Measurements from ENCODE around the gene GNG7.

GNG7 gene

DNA sequence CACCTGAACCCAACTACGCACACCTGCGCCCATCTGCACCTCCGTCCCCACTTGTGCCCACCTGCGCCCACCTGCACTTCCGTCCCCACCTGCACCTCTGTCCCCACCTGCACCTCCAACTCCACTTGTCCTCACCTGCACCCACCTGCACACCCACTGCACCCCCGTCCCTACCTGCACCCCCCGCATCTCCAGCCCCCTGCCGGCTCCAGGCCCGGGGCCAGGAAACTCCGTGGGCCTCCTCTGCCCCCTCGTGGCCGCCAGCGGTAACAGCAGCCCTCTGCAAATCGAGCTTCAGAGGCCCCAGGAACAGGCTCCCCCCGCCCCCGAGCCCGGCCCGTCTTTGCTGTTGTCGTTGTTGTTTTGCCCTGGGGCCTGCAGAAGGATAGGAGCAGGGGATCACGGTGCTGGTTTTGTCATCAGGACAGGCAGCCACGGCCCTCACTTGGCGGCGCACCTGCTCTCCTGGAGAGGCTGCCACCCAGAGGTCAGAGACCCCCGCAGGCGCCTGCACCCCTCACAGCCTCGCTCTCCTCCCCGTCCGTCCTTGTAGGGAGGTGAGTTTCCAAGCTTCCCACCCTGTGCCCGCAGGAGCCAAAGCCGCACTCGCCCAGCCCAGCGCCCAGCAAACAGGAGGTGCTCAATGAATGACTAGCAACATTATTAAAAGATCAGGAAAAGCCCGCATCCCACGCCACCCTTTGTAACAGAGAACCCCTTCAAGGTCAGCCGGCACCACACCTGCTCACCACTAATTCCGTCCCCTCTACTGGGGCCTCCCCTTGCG is 65.4 kb downstream of the GNG7 start:
- Histone ChIP-seq H3K4me1 (ENCODE audit: insufficient read depth, low read length, poor library complexity, severe bottlenecking) (peaks cover 12% of the 10 kb centered on the region), H3F3A (ENCODE audit: low read depth) (no peaks in the 10 kb centered on the region), H3K9me2 (replicated peaks; ENCODE audit: low read depth, low read length) (no peaks in the 10 kb centered on the region), H3K4me3 (ENCODE audit: low read length, poor library complexity, severe bottlenecking) (peak overlapping the region; percentile 59), H3K27me3 (ENCODE audit: insufficient read depth, low read length, poor library complexity, severe bottlenecking) (no peaks in the 10 kb centered on the region), H3K9me3 (ENCODE audit: insufficient read depth, low read depth, low read length) (no peaks in the 10 kb centered on the region), H3K36me3 (ENCODE audit: insufficient read depth, low read length) (no peaks in the 10 kb centered on the region), H3K9ac (ENCODE audit: low read depth, low read length, poor library complexity, severe bottlenecking) (peak overlapping the region; percentile 36), H2AFZ (ENCODE audit: low read length) (peak overlapping the region; percentile 86), H3K79me2 (ENCODE audit: insufficient read depth, low read length) (no peaks in the 10 kb centered on the region), H3K4me2 (ENCODE audit: low read depth, low read length, poor library complexity, severe bottlenecking) (peak overlapping the region; percentile 73), H4K20me1 (ENCODE audit: insufficient read depth, low read length, poor library complexity, severe bottlenecking) (no peaks in the 10 kb centered on the region)
- TF ChIP-seq, protein P1, sequence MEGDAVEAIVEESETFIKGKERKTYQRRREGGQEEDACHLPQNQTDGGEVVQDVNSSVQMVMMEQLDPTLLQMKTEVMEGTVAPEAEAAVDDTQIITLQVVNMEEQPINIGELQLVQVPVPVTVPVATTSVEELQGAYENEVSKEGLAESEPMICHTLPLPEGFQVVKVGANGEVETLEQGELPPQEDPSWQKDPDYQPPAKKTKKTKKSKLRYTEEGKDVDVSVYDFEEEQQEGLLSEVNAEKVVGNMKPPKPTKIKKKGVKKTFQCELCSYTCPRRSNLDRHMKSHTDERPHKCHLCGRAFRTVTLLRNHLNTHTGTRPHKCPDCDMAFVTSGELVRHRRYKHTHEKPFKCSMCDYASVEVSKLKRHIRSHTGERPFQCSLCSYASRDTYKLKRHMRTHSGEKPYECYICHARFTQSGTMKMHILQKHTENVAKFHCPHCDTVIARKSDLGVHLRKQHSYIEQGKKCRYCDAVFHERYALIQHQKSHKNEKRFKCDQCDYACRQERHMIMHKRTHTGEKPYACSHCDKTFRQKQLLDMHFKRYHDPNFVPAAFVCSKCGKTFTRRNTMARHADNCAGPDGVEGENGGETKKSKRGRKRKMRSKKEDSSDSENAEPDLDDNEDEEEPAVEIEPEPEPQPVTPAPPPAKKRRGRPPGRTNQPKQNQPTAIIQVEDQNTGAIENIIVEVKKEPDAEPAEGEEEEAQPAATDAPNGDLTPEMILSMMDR (conservative IDR thresholded peaks at IDR 0.05; ENCODE audit: low read length): peak; percentile 93
- TF ChIP-seq EZH2phosphoT487 (IDR thresholded peaks at IDR 0.05; ENCODE audit: borderline replicate concordance): no peak

DNA sequence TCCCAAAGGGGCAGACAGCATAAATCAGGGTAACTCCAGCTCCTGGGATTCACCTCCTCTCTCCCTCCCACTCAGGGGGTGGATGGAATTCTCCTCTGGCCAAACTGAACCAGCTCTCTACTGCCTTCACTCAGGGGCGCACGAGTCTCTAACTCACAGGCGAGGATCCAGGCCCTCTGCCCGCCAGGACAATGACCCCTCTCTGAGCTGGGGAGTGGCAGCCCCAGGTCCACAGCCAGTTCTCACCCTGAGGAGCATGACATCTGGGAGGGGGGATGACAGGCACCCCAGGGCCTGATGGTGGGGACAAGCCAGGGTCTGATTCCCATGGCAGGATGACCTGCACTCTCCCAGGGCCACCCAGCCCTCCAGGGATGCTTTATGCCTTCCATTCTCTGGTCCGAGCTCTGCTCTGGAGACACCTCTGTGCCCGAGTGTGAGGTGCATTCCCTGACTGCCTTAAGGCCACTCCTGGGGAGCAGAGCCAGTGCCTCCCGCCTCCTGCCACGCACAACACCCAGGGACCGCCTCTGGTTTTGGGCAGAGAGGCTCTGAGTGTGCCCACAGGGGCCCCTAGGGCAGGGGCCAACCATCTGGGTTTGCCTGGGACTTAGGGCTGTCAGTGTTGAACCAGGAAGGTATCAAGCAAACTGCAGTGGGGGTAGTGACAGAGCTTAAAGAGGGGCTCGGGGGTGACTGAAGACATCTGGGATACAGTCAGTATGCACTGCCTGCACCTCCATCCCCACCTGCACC is 66.2 kb downstream of the GNG7 start:
- no peak for TF ChIP-seq EZH2phosphoT487 (IDR thresholded peaks at IDR 0.05; ENCODE audit: borderline replicate concordance)
- TF ChIP-seq, protein P1 (conservative IDR thresholded peaks at IDR 0.05; ENCODE audit: low read length): no peak
- Histone ChIP-seq H4K20me1 (ENCODE audit: insufficient read depth, low read length, poor library complexity, severe bottlenecking) (no peaks in the 10 kb centered on the region), H3K9me3 (ENCODE audit: insufficient read depth, low read depth, low read length) (no peaks in the 10 kb centered on the region; the same call in 1 of the 2 replicates), H3K4me1 (ENCODE audit: insufficient read depth, low read length, poor library complexity, severe bottlenecking) (peaks cover 12% of the 10 kb centered on the region), H3K9me2 (replicated peaks; ENCODE audit: low read depth, low read length) (no peaks in the 10 kb centered on the region), H3K27me3 (ENCODE audit: insufficient read depth, low read length, poor library complexity, severe bottlenecking) (no peaks in the 10 kb centered on the region), H3K36me3 (ENCODE audit: insufficient read depth, low read length) (no peaks in the 10 kb centered on the region), H3K79me2 (ENCODE audit: insufficient read depth, low read length) (no peaks in the 10 kb centered on the region), H3F3A (ENCODE audit: low read depth) (no peaks in the 10 kb centered on the region), H3K4me2 (ENCODE audit: low read depth, low read length, poor library complexity, severe bottlenecking) (peak overlapping the region; percentile 73), H3K4me3 (ENCODE audit: low read length, poor library complexity, severe bottlenecking) (no peak overlapping the region), H2AFZ (ENCODE audit: low read length) (no peak overlapping the region), H3K9ac (ENCODE audit: low read depth, low read length, poor library complexity, severe bottlenecking) (no peak overlapping the region)

DNA sequence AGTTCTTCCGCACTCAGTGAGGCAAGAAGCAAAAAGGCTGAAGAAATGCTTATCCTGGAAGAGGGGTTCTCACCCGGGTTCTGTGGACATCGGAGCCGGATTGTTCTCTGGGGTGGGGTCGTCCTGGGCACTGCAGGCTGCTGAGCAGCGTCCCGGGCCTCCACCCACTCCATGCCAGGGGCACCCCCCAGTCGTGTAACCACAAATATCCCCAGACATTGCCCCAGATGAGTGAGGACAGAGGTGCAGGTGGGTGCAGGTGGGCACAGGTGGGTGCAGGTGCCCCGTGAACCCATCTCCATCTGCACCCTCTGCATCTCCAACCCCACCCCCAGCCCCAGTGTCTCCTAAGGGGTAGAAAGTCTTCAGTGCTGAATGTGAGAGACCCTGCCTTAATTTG is 67.5 kb downstream of the GNG7 start:
- Histone ChIP-seq H2AFZ (ENCODE audit: low read length) (no peak overlapping the region), H3K4me3 (ENCODE audit: low read length, poor library complexity, severe bottlenecking) (no peak overlapping the region), H3F3A (ENCODE audit: low read depth) (no peaks in the 10 kb centered on the region), H3K9ac (ENCODE audit: low read depth, low read length, poor library complexity, severe bottlenecking) (no peak overlapping the region), H3K9me2 (replicated peaks; ENCODE audit: low read depth, low read length) (no peaks in the 10 kb centered on the region), H3K79me2 (ENCODE audit: insufficient read depth, low read length) (no peaks in the 10 kb centered on the region), H3K4me2 (ENCODE audit: low read depth, low read length, poor library complexity, severe bottlenecking) (no peak overlapping the region), H3K9me3 (ENCODE audit: insufficient read depth, low read depth, low read length) (peaks cover 7% of the 10 kb centered on the region; the same call in 1 of the 2 replicates), H4K20me1 (ENCODE audit: insufficient read depth, low read length, poor library complexity, severe bottlenecking) (no peaks in the 10 kb centered on the region), H3K27me3 (ENCODE audit: insufficient read depth, low read length, poor library complexity, severe bottlenecking) (no peaks in the 10 kb centered on the region), H3K4me1 (ENCODE audit: insufficient read depth, low read length, poor library complexity, severe bottlenecking) (peaks cover 12% of the 10 kb centered on the region), H3K36me3 (ENCODE audit: insufficient read depth, low read length) (no peaks in the 10 kb centered on the region)
- TF ChIP-seq, protein P1 (conservative IDR thresholded peaks at IDR 0.05; ENCODE audit: low read length): no peak
- TF ChIP-seq EZH2phosphoT487 (IDR thresholded peaks at IDR 0.05; ENCODE audit: borderline replicate concordance): no peak
